ENCODE data around the gene ALLC.

GRCh38 chr2:3727397-3728045 is 69.5 kb downstream of the ALLC start:
- no peak for TF ChIP-seq CTCF (IDR thresholded peaks at IDR 0.05)
- TF ChIP-seq POLR2A (IDR thresholded peaks at IDR 0.05): no peak
